Astrocyte (in vitro differentiated cells and primary cell): Measurements from ENCODE around the gene PSKH1. TPM values are rescaled to one million over a fixed set of nuclear protein-coding genes. Genes with fewer than 3 reads are reported as not detected.

Experiments
- DNase-seq: peaks from one replicate; pipeline ENCODE4 v3.0.0-alpha.2; 2010; ENCODE audit warnings: low read depth
- FAIRE-seq: peaks from 2 replicates; lab custom pipeline; 2011; peaks lifted over from hg19 to GRCh38; lab: Jason Lieb, UNC
- H2AFZ ChIP-seq: 2 replicates; pipeline ENCODE4 v1.6.0; 2012; ENCODE audit warnings: low read depth, low read length, inconsistent platforms
- H3K27ac ChIP-seq: 2 replicates; pipeline ENCODE4 v1.5.1; 2011; ENCODE audit warnings: low read depth, low read length, inconsistent platforms
- H3K27me3 ChIP-seq: 2 replicates; pipeline ENCODE4 v1.6.0; 2011; ENCODE audit warnings: low read length, inconsistent platforms; ENCODE audit not compliant: insufficient read depth
- H3K36me3 ChIP-seq: 2 replicates; pipeline ENCODE4 v1.5.1; 2011; ENCODE audit warnings: low read length, inconsistent platforms; ENCODE audit not compliant: insufficient read depth
- H3K4me1 ChIP-seq: 2 replicates; pipeline ENCODE4 v1.5.1; 2011; ENCODE audit warnings: low read length, inconsistent platforms; ENCODE audit not compliant: insufficient read depth
- H3K4me2 ChIP-seq: 2 replicates; pipeline ENCODE4 v1.6.0; 2012; ENCODE audit warnings: low read length, inconsistent platforms
- H3K4me3 ChIP-seq: 2 replicates; pipeline ENCODE4 v1.5.1; 2011; ENCODE audit warnings: low read depth, mild to moderate bottlenecking, low read length, inconsistent platforms; ENCODE audit not compliant: insufficient read depth
- H3K79me2 ChIP-seq: 2 replicates; pipeline ENCODE4 v1.6.0; 2012; ENCODE audit warnings: mild to moderate bottlenecking, low read length, inconsistent platforms; ENCODE audit not compliant: insufficient read depth
- H3K9ac ChIP-seq: 2 replicates; pipeline ENCODE4 v1.6.0; 2012; ENCODE audit warnings: mild to moderate bottlenecking, low read length, inconsistent platforms
- H3K9me3 ChIP-seq: 2 replicates; pipeline ENCODE4 v1.5.1; 2012; ENCODE audit warnings: low read depth, mild to moderate bottlenecking, low read length, inconsistent platforms; ENCODE audit not compliant: insufficient read depth
- H4K20me1 ChIP-seq: 2 replicates; pipeline ENCODE4 v1.6.0; 2012; ENCODE audit warnings: low read length, inconsistent platforms; ENCODE audit not compliant: insufficient read depth
- H3K27ac Mint-ChIP-seq: one replicate; pipeline ENCODE4 v1.8.0; 2021; ENCODE audit warnings: mild to moderate bottlenecking, mixed read lengths; ENCODE audit not compliant: unreplicated experiment
- H3K27me3 Mint-ChIP-seq: one replicate; pipeline ENCODE4 v1.8.0; 2021; ENCODE audit warnings: low read depth, mixed read lengths; ENCODE audit not compliant: unreplicated experiment
- H3K36me3 Mint-ChIP-seq: one replicate; pipeline ENCODE4 v1.8.0; 2021; ENCODE audit warnings: low read depth, mixed read lengths; ENCODE audit not compliant: unreplicated experiment
- H3K4me1 Mint-ChIP-seq: one replicate; pipeline ENCODE4 v1.8.0; 2021; ENCODE audit warnings: low read depth, mixed read lengths; ENCODE audit not compliant: unreplicated experiment
- H3K4me3 Mint-ChIP-seq: one replicate; pipeline ENCODE4 v1.8.0; 2021; ENCODE audit warnings: mild to moderate bottlenecking, moderate library complexity, mixed read lengths; ENCODE audit not compliant: unreplicated experiment
- H3K9me3 Mint-ChIP-seq: one replicate; pipeline ENCODE4 v1.8.0; 2021; ENCODE audit warnings: mild to moderate bottlenecking, mixed read lengths; ENCODE audit not compliant: unreplicated experiment
- CTCF ChIP-seq: IDR thresholded peaks from 2 replicates; pipeline ENCODE4 v1.5.1; 2011; ENCODE audit warnings: low read depth, mild to moderate bottlenecking, inconsistent platforms, low read length, moderate library complexity; ENCODE audit not compliant: insufficient read depth
- EZH2 ChIP-seq: IDR thresholded peaks from 2 replicates; pipeline ENCODE4 v1.6.1; 2012; ENCODE audit warnings: mild to moderate bottlenecking, low read length, inconsistent platforms; ENCODE audit not compliant: insufficient read depth
- total RNA-seq: library from RNA; stranded (reverse); gene quantifications from 2 replicates; pipeline ENCODE4 v1.2.1, GENCODE V29; 2021

Gene PSKH1
- total RNA-seq, 1 donor from 2014 or later, result 27.3 TPM

- Histone ChIP-seq H3K9me3 (no peaks in the 10 kb centered on the region), H3K9ac (no peak overlapping the region), H2AFZ (no peak overlapping the region), H3K79me2 (peaks cover 3% of the 10 kb centered on the region), H3K4me1 (no peaks in the 10 kb centered on the region), H3K4me3 (no peak overlapping the region), H3K36me3 (peaks cover 3% of the 10 kb centered on the region), H3K27ac (no peak overlapping the region), H3K27me3 (no peaks in the 10 kb centered on the region), H4K20me1 (peaks cover 49% of the 10 kb centered on the region), H3K4me2 (no peak overlapping the region)
- TF ChIP-seq EZH2 (no peak), CTCF (peak; percentile 63)
- no peak overlapping the region for H3K4me3 Mint-ChIP-seq
- FAIRE-seq (no peak), DNase-seq (no peak)
- H3K36me3 Mint-ChIP-seq, result peaks cover 20% of the 10 kb centered on the region
- H3K4me1 Mint-ChIP-seq, result no peaks in the 10 kb centered on the region
- H3K27me3 Mint-ChIP-seq, result no peaks in the 10 kb centered on the region
- no peak overlapping the region for H3K27ac Mint-ChIP-seq
- H3K9me3 Mint-ChIP-seq, result no peaks in the 10 kb centered on the region
These were observed 35.7 kb downstream of the PSKH1 start for GRCh38 chr16:67928561-67929364.

- Mint-ChIP-seq H3K4me1 (peaks cover 6% of the 10 kb centered on the region), H3K27me3 (no peaks in the 10 kb centered on the region), H3K4me3 (no peak overlapping the region), H3K36me3 (peaks cover 22% of the 10 kb centered on the region), H3K27ac (no peak overlapping the region), H3K9me3 (no peaks in the 10 kb centered on the region)
- DNase-seq, result no peak
- Histone ChIP-seq H3K4me3 (no peak overlapping the region), H3K9ac (no peak overlapping the region), H3K4me1 (peaks cover 11% of the 10 kb centered on the region), H3K9me3 (no peaks in the 10 kb centered on the region), H3K79me2 (peaks cover 3% of the 10 kb centered on the region), H3K36me3 (peaks cover 3% of the 10 kb centered on the region), H3K27ac (no peak overlapping the region), H2AFZ (no peak overlapping the region), H3K4me2 (no peak overlapping the region), H3K27me3 (no peaks in the 10 kb centered on the region), H4K20me1 (peaks cover 45% of the 10 kb centered on the region)
- TF ChIP-seq CTCF (no peak), EZH2 (no peak)
- no peak for FAIRE-seq
These were observed 37.1 kb downstream of the PSKH1 start for GRCh38 chr16:67930191-67930590.

- H4K20me1 ChIP-seq, result peaks cover 41% of the 10 kb centered on the region
- peaks cover 3% of the 10 kb centered on the region for H3K36me3 ChIP-seq
- no peak for FAIRE-seq
- Mint-ChIP-seq H3K27ac (no peak overlapping the region), H3K4me3 (no peak overlapping the region), H3K27me3 (no peaks in the 10 kb centered on the region), H3K4me1 (peaks cover 9% of the 10 kb centered on the region), H3K9me3 (no peaks in the 10 kb centered on the region), H3K36me3 (peaks cover 22% of the 10 kb centered on the region)
- H3K27ac ChIP-seq, result no peak overlapping the region
- no peak for TF ChIP-seq EZH2
- TF ChIP-seq CTCF, result no peak
- H3K4me3 ChIP-seq, result no peak overlapping the region
- H3K4me2 ChIP-seq, result no peak overlapping the region
- H3K4me1 ChIP-seq, result peaks cover 14% of the 10 kb centered on the region
- no peaks in the 10 kb centered on the region for H3K79me2 ChIP-seq
- no peak overlapping the region for H3K9ac ChIP-seq
- H3K9me3 ChIP-seq, result no peaks in the 10 kb centered on the region
- DNase-seq, result no peak
- no peaks in the 10 kb centered on the region for H3K27me3 ChIP-seq
- H2AFZ ChIP-seq, result no peak overlapping the region
These were observed 37.7 kb downstream of the PSKH1 start for GRCh38 chr16:67930678-67931211.
